ENCODE data around the gene ADGRA1.

The ADGRA1 gene

DNA sequence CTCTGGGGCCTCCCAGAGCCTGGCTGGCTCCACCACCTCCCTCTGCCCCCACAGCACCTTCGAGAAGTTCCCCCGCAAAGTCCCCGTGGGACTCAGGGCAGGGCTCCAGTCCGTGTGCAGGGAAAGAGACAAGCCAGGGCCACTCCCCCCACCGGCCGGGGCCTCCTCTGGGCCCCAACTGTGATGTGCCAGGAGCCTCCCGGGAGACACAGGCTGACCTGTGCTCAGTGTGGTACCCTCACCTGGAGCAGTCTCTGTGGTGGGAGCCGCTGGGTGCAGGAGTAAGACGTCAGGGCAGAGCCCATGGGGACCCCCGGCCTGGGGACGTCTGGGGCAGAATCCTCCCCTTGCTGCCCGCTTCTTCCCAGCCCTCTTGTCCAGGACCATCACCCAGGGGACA, 1.5 kb upstream of the ADGRA1 start:
- Histone ChIP-seq H3K4me2 (ENCODE audit: low read length, poor library complexity, severe bottlenecking) (no peak overlapping the region), H4K8ac (ENCODE audit: low read length) (no peak overlapping the region), H3K36me3 (ENCODE audit: control insufficient read depth in 1 of 2, insufficient read depth in 2 of 2, low read depth in 1 of 2, low read length in 2 of 2) (no peaks in the 10 kb centered on the region), H3K79me1 (replicated peaks; ENCODE audit: low read length, poor library complexity, severe bottlenecking) (no peaks in the 10 kb centered on the region), H2AFZ (ENCODE audit: low read depth, low read length) (no peak overlapping the region), H2BK12ac (ENCODE audit: low read length in 2 of 2) (no peak overlapping the region), H2BK120ac (ENCODE audit: low read depth, low read length) (no peak overlapping the region), H2BK5ac (ENCODE audit: low read depth, low read length, poor library complexity, severe bottlenecking) (no peak overlapping the region), H3K18ac (ENCODE audit: low read depth in 1 of 2, low read length in 2 of 2) (no peak overlapping the region), H3K14ac (ENCODE audit: low read length in 2 of 2) (no peak overlapping the region), H3K23ac (ENCODE audit: low read length in 2 of 2) (no peak overlapping the region), H3K4me1 (ENCODE audit: control insufficient read depth, insufficient read depth, low read depth, low read length) (peaks cover 9% of the 10 kb centered on the region), H3K4me3 (ENCODE audit: insufficient read depth in 1 of 2, low read depth in 1 of 2, low read length in 2 of 2) (no peak overlapping the region), H2BK15ac (ENCODE audit: low read depth, poor library complexity, severe bottlenecking) (no peak overlapping the region), H3K27me3 (ENCODE audit: control insufficient read depth in 1 of 2, insufficient read depth in 1 of 2, low read length in 2 of 2) (peaks cover 44 to 80% of the 10 kb centered on the region in 2 experiments), H3K9ac (ENCODE audit: low read length) (no peak overlapping the region), H3K27ac (ENCODE audit: low read length, poor library complexity, severe bottlenecking) (no peak overlapping the region), H4K91ac (ENCODE audit: low read length) (no peak overlapping the region), H3K9me3 (ENCODE audit: control insufficient read depth, low read length) (no peaks in the 10 kb centered on the region), H3K4ac (ENCODE audit: low read depth in 1 of 2, low read length in 2 of 2) (no peak overlapping the region), H2AK5ac (ENCODE audit: low read length, severe bottlenecking) (no peak overlapping the region)
- 64% methylated on average over 12 of the region's 12 CpGs for WGBS
- DNase-seq = no peak

- Histone ChIP-seq H3K4me3 (ENCODE audit: insufficient read depth in 1 of 2, low read depth in 1 of 2, low read length in 2 of 2) (no peak overlapping the region), H4K91ac (ENCODE audit: low read length) (no peak overlapping the region), H3K36me3 (ENCODE audit: control insufficient read depth in 1 of 2, insufficient read depth in 2 of 2, low read depth in 1 of 2, low read length in 2 of 2) (no peaks in the 10 kb centered on the region), H3K79me1 (replicated peaks; ENCODE audit: low read length, poor library complexity, severe bottlenecking) (no peaks in the 10 kb centered on the region), H3K27me3 (ENCODE audit: control insufficient read depth in 1 of 2, insufficient read depth in 1 of 2, low read length in 2 of 2) (peaks cover 44 to 83% of the 10 kb centered on the region in 2 experiments), H2BK5ac (ENCODE audit: low read depth, low read length, poor library complexity, severe bottlenecking) (no peak overlapping the region), H3K9me3 (ENCODE audit: control insufficient read depth, low read length) (no peaks in the 10 kb centered on the region), H3K4me1 (ENCODE audit: control insufficient read depth, insufficient read depth, low read depth, low read length) (peaks cover 9% of the 10 kb centered on the region), H2AK5ac (ENCODE audit: low read length, severe bottlenecking) (no peak overlapping the region), H3K4ac (ENCODE audit: low read depth in 1 of 2, low read length in 2 of 2) (no peak overlapping the region), H2AFZ (ENCODE audit: low read depth, low read length) (no peak overlapping the region), H3K18ac (ENCODE audit: low read depth in 1 of 2, low read length in 2 of 2) (no peak overlapping the region), H3K14ac (ENCODE audit: low read length in 2 of 2) (no peak overlapping the region), H2BK120ac (ENCODE audit: low read depth, low read length) (no peak overlapping the region), H3K27ac (ENCODE audit: low read length, poor library complexity, severe bottlenecking) (no peak overlapping the region), H3K9ac (ENCODE audit: low read length) (no peak overlapping the region), H2BK12ac (ENCODE audit: low read length in 2 of 2) (no peak overlapping the region), H4K8ac (ENCODE audit: low read length) (no peak overlapping the region), H3K23ac (ENCODE audit: low read length in 2 of 2) (no peak overlapping the region), H3K4me2 (ENCODE audit: low read length, poor library complexity, severe bottlenecking) (no peak overlapping the region), H2BK15ac (ENCODE audit: low read depth, poor library complexity, severe bottlenecking) (no peak overlapping the region)
- WGBS = 57% methylated on average over 13 of the region's 16 CpGs
- no peak for DNase-seq
These were observed 562 bp upstream of the ADGRA1 start for GRCh38 chr10:133087045-133087678.

DNA sequence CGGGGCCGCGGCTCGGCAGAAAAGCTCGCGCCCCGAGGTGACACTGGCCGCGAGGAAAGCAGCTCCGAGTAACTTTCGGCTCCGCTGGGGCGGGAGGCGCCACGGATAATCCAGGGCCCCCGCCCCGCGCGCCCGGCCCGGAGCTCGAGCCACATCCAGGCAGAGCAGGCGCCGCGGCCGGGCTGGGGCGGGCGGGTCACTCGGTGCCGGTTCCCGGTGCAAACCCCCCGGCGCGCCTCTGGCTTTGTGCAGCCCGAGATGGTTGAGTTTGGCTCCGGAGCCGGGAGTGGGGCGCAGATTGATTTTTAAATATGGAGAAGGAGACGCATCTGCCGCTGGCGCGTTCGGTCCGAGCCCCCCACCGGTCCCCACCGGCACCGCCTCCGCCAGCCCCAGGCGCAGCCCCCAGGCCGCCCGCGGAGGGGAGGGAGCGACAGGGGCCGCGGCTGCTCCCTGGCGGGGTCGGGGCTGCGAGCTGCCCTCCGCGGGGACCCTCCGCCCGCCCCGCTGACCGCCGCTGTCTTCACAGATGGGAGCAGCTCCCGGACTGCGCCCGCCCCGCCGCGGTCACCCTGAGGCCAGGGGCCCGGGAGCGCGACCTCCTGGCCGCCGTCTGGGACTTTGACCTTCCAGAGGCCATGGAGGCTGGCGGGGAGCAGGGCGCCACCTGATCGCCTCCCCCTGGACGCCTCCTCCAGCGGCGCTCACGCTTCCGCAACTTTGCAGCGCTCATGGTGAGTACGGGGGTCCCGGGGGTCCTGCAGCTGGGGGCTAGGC, 643 bp downstream of the ADGRA1 start:
- no peak overlapping the region for H2BK5ac ChIP-seq (ENCODE audit: low read depth, low read length, poor library complexity, severe bottlenecking)
- no peak overlapping the region for H3K23ac ChIP-seq (ENCODE audit: low read length in 2 of 2)
- peaks cover 9% of the 10 kb centered on the region for H3K4me1 ChIP-seq (ENCODE audit: control insufficient read depth, insufficient read depth, low read depth, low read length)
- no peak overlapping the region for H3K14ac ChIP-seq (ENCODE audit: low read length in 2 of 2)
- no peak overlapping the region for H3K4me3 ChIP-seq (ENCODE audit: insufficient read depth in 1 of 2, low read depth in 1 of 2, low read length in 2 of 2)
- H3K27me3 ChIP-seq (ENCODE audit: control insufficient read depth in 1 of 2, insufficient read depth in 1 of 2, low read length in 2 of 2) = peaks cover 49 to 83% of the 10 kb centered on the region in 2 experiments
- no peaks in the 10 kb centered on the region for H3K9me3 ChIP-seq (ENCODE audit: control insufficient read depth, low read length)
- no peak overlapping the region for H2AK5ac ChIP-seq (ENCODE audit: low read length, severe bottlenecking)
- no peak overlapping the region for H3K4ac ChIP-seq (ENCODE audit: low read depth in 1 of 2, low read length in 2 of 2)
- no peak overlapping the region for H4K91ac ChIP-seq (ENCODE audit: low read length)
- H3K36me3 ChIP-seq (ENCODE audit: control insufficient read depth in 1 of 2, insufficient read depth in 2 of 2, low read depth in 1 of 2, low read length in 2 of 2) = no peaks in the 10 kb centered on the region
- WGBS = 10% methylated on average over 39 of the region's 87 CpGs
- no peak overlapping the region for H3K9ac ChIP-seq (ENCODE audit: low read length)
- no peaks in the 10 kb centered on the region for H3K79me1 ChIP-seq (replicated peaks; ENCODE audit: low read length, poor library complexity, severe bottlenecking)
- H2BK12ac ChIP-seq (ENCODE audit: low read length in 2 of 2) = no peak overlapping the region
- peak overlapping the region; percentile 61 for H3K4me2 ChIP-seq (ENCODE audit: low read length, poor library complexity, severe bottlenecking)
- H3K18ac ChIP-seq (ENCODE audit: low read depth in 1 of 2, low read length in 2 of 2) = no peak overlapping the region
- no peak overlapping the region for H3K27ac ChIP-seq (ENCODE audit: low read length, poor library complexity, severe bottlenecking)
- H2BK120ac ChIP-seq (ENCODE audit: low read depth, low read length) = no peak overlapping the region
- H4K8ac ChIP-seq (ENCODE audit: low read length) = no peak overlapping the region
- H2BK15ac ChIP-seq (ENCODE audit: low read depth, poor library complexity, severe bottlenecking) = no peak overlapping the region
- no peak for DNase-seq
- no peak overlapping the region for H2AFZ ChIP-seq (ENCODE audit: low read depth, low read length)

GRCh38 chr10:133088956-133089800, 1.5 kb downstream of the ADGRA1 start:
- no peak overlapping the region for H3K4me2 ChIP-seq (ENCODE audit: low read length, poor library complexity, severe bottlenecking)
- no peak overlapping the region for H2BK12ac ChIP-seq (ENCODE audit: low read length in 2 of 2)
- no peak overlapping the region for H3K23ac ChIP-seq (ENCODE audit: low read length in 2 of 2)
- no peaks in the 10 kb centered on the region for H3K9me3 ChIP-seq (ENCODE audit: control insufficient read depth, low read length)
- no peak overlapping the region for H3K18ac ChIP-seq (ENCODE audit: low read depth in 1 of 2, low read length in 2 of 2)
- peaks cover 9% of the 10 kb centered on the region for H3K4me1 ChIP-seq (ENCODE audit: control insufficient read depth, insufficient read depth, low read depth, low read length)
- no peak overlapping the region for H2BK15ac ChIP-seq (ENCODE audit: low read depth, poor library complexity, severe bottlenecking)
- no peak overlapping the region for H3K14ac ChIP-seq (ENCODE audit: low read length in 2 of 2)
- H2BK120ac ChIP-seq (ENCODE audit: low read depth, low read length) = no peak overlapping the region
- H2AFZ ChIP-seq (ENCODE audit: low read depth, low read length) = no peak overlapping the region
- H4K8ac ChIP-seq (ENCODE audit: low read length) = no peak overlapping the region
- no peak overlapping the region for H3K27ac ChIP-seq (ENCODE audit: low read length, poor library complexity, severe bottlenecking)
- DNase-seq = no peak
- H3K36me3 ChIP-seq (ENCODE audit: control insufficient read depth in 1 of 2, insufficient read depth in 2 of 2, low read depth in 1 of 2, low read length in 2 of 2) = no peaks in the 10 kb centered on the region
- peaks cover 49 to 83% of the 10 kb centered on the region in 2 experiments for H3K27me3 ChIP-seq (ENCODE audit: control insufficient read depth in 1 of 2, insufficient read depth in 1 of 2, low read length in 2 of 2)
- no peak overlapping the region for H2BK5ac ChIP-seq (ENCODE audit: low read depth, low read length, poor library complexity, severe bottlenecking)
- no peaks in the 10 kb centered on the region for H3K79me1 ChIP-seq (replicated peaks; ENCODE audit: low read length, poor library complexity, severe bottlenecking)
- H3K4ac ChIP-seq (ENCODE audit: low read depth in 1 of 2, low read length in 2 of 2) = no peak overlapping the region
- H2AK5ac ChIP-seq (ENCODE audit: low read length, severe bottlenecking) = no peak overlapping the region
- H4K91ac ChIP-seq (ENCODE audit: low read length) = no peak overlapping the region
- 73% methylated on average over 46 of the region's 46 CpGs for WGBS
- H3K4me3 ChIP-seq (ENCODE audit: insufficient read depth in 1 of 2, low read depth in 1 of 2, low read length in 2 of 2) = no peak overlapping the region
- no peak overlapping the region for H3K9ac ChIP-seq (ENCODE audit: low read length)

All from mesenchymal stem cell (in vitro differentiated cells and primary cell).